ENCODE measurements around the gene NCCRP1. TPM values are rescaled to one million over a fixed set of nuclear protein-coding genes. Genes with fewer than 3 reads are reported as not detected.

The NCCRP1 gene
- total and polyA plus RNA-seq, 10 of the 15 experiments (the other 5 are each of a cell fraction or from before 2014, with no cell fraction given) = not detected

- Histone ChIP-seq H3K9ac (ENCODE audit: control insufficient read depth, insufficient read depth, low read length) (no peak overlapping the region), H4K20me1 (ENCODE audit: control insufficient read depth, insufficient read depth) (no peaks in the 10 kb centered on the region), H3K4me1 (ENCODE audit: control insufficient read depth, insufficient read depth, low read length) (no peaks in the 10 kb centered on the region), H3K4me2 (ENCODE audit: control insufficient read depth, insufficient read depth) (no peak overlapping the region), H3K9me3 (replicated peaks; ENCODE audit: control insufficient read depth, insufficient read depth, low read length) (no peaks in the 10 kb centered on the region), H3K4me3 (no peak overlapping the region), H3K27ac (ENCODE audit: control insufficient read depth, insufficient read depth) (no peak overlapping the region), H3K27me3 (replicated peaks in 1 of 2; ENCODE audit: control insufficient read depth in 2 of 2, insufficient read depth in 2 of 2, low read length in 1 of 2) (no peaks in the 10 kb centered on the region), H3K36me3 (ENCODE audit: control insufficient read depth in 2 of 2, insufficient read depth in 2 of 2, low read length in 1 of 2) (no peaks in the 10 kb centered on the region; a peak in 1 of 4 replicates), H2AFZ (ENCODE audit: control insufficient read depth, low read depth, low read length) (no peak overlapping the region), H3K79me2 (ENCODE audit: control insufficient read depth, insufficient read depth, low read length) (no peaks in the 10 kb centered on the region)
- CTCF ChIA-PET = interaction anchor here (0.8 kb wide), 1 partner anchor 44 kb away, joined by 3 read pairs; no protein-coding TSS in a partner anchor
- POLR2A ChIA-PET = no interaction called here
- RAD21 ChIA-PET (ENCODE audit: unreplicated experiment) = no interaction called here
- SMC1A ChIA-PET (ENCODE audit: uncharacterized antibody, unreplicated experiment) = no interaction called here
- TF ChIP-seq WRNIP1 (IDR thresholded peaks at IDR 0.05; ENCODE audit: borderline replicate concordance, low read depth, low read length) (no peak), POU2F2 (IDR thresholded peaks at IDR 0.05; ENCODE audit: borderline replicate concordance, low read depth, low read length) (no peak), MEF2B (IDR thresholded peaks at IDR 0.05; ENCODE audit: partially characterized antibody, poor library complexity, severe bottlenecking) (no peak), ZBED1 (IDR thresholded peaks at IDR 0.05; ENCODE audit: borderline replicate concordance) (no peak), HDGF (IDR thresholded peaks at IDR 0.05) (no peak), SREBF1 (IDR thresholded peaks at IDR 0.05; ENCODE audit: low read length) (no peak), BHLHE40 (IDR thresholded peaks at IDR 0.05; ENCODE audit: borderline replicate concordance in 1 of 2, low read depth in 2 of 2, low read length in 1 of 2) (no peak), ZNF384 (IDR thresholded peaks at IDR 0.05; ENCODE audit: borderline replicate concordance, low read depth, low read length) (no peak), SUPT20H (IDR thresholded peaks at IDR 0.05; ENCODE audit: borderline replicate concordance, control insufficient read depth, low read depth, low read length) (no peak), POLR2AphosphoS2 (IDR thresholded peaks at IDR 0.05; ENCODE audit: low read depth, low read length) (no peak), CBX5 (IDR thresholded peaks at IDR 0.05; ENCODE audit: low read depth) (no peak), CREB1 (IDR thresholded peaks at IDR 0.05; ENCODE audit: low read depth) (no peak), ATF3 (IDR thresholded peaks at IDR 0.05; ENCODE audit: borderline replicate concordance, extremely low read depth, low read depth, low read length) (no peak), RELA (IDR thresholded peaks at IDR 0.05; ENCODE audit: borderline replicate concordance, partially characterized antibody) (no peak), RUNX3 (IDR thresholded peaks at IDR 0.05; ENCODE audit: low read length) (no peak)
- TF ChIP-seq, protein P1, sequence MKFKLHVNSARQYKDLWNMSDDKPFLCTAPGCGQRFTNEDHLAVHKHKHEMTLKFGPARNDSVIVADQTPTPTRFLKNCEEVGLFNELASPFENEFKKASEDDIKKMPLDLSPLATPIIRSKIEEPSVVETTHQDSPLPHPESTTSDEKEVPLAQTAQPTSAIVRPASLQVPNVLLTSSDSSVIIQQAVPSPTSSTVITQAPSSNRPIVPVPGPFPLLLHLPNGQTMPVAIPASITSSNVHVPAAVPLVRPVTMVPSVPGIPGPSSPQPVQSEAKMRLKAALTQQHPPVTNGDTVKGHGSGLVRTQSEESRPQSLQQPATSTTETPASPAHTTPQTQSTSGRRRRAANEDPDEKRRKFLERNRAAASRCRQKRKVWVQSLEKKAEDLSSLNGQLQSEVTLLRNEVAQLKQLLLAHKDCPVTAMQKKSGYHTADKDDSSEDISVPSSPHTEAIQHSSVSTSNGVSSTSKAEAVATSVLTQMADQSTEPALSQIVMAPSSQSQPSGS (IDR thresholded peaks at IDR 0.05; ENCODE audit: low read length) = no peak
- TF ChIP-seq, protein P2, sequence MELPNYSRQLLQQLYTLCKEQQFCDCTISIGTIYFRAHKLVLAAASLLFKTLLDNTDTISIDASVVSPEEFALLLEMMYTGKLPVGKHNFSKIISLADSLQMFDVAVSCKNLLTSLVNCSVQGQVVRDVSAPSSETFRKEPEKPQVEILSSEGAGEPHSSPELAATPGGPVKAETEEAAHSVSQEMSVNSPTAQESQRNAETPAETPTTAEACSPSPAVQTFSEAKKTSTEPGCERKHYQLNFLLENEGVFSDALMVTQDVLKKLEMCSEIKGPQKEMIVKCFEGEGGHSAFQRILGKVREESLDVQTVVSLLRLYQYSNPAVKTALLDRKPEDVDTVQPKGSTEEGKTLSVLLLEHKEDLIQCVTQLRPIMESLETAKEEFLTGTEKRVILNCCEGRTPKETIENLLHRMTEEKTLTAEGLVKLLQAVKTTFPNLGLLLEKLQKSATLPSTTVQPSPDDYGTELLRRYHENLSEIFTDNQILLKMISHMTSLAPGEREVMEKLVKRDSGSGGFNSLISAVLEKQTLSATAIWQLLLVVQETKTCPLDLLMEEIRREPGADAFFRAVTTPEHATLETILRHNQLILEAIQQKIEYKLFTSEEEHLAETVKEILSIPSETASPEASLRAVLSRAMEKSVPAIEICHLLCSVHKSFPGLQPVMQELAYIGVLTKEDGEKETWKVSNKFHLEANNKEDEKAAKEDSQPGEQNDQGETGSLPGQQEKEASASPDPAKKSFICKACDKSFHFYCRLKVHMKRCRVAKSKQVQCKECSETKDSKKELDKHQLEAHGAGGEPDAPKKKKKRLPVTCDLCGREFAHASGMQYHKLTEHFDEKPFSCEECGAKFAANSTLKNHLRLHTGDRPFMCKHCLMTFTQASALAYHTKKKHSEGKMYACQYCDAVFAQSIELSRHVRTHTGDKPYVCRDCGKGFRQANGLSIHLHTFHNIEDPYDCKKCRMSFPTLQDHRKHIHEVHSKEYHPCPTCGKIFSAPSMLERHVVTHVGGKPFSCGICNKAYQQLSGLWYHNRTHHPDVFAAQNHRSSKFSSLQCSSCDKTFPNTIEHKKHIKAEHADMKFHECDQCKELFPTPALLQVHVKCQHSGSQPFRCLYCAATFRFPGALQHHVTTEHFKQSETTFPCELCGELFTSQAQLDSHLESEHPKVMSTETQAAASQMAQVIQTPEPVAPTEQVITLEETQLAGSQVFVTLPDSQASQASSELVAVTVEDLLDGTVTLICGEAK (IDR thresholded peaks at IDR 0.05; ENCODE audit: borderline replicate concordance) = no peak
- ATAC-seq (no peak), FAIRE-seq (no peak), DNase-seq (ENCODE audit: low read depth, low spot score) (no peak)
- intact Hi-C loops (cut with micrococcal nuclease; ENCODE audit: unreplicated experiment) (no loop called here), in situ Hi-C loops (cut with MboI) (no loop called here)
- BruUV-seq (replicated peaks) = no TSS peak
- WGBS (ENCODE audit: insufficient coverage, insufficient replicate concordance, low lambda C conversion rate, missing lambda C conversion rate) = 81% methylated on average over 13 of the region's 13 CpGs
Measured at GRCh38 chr19:39154100-39154628, 42.6 kb upstream of the NCCRP1 start.

All from GM12878 (cell line).